IMR-90 (cell line): Measurements from ENCODE around the gene C5. TPM values are rescaled to one million over a fixed set of nuclear protein-coding genes. Genes with fewer than 3 reads are reported as not detected.

Experiments used
- ATAC-seq: fragments of 200-7000 bp; cut with Tn5 transposase; 2 replicates; pipeline ENCODE4 v1.9.1; 2020; ENCODE audit warnings: low read depth, mild to moderate bottlenecking, moderate library complexity
- BruUV-seq: library from RNA; stranded (reverse); fragments of 400-500 nt; replicated peaks from 2 replicates; lab custom pipeline; 2021; lab: Mats Ljungman, UMichigan
- CTCF ChIA-PET: fragments of 300-600 bp; formaldehyde crosslinking; extraction: SDS; loops from one replicate; lab custom pipeline; 2021; ENCODE audit warnings: antibody characterized with exemption; lab: Yijun Ruan, JAX
- POLR2A ChIA-PET: fragments of 300-600 bp; sonication (Branson Sonifier 250); formaldehyde crosslinking; loops from one replicate; lab custom pipeline; 2022; ENCODE audit warnings: antibody characterized with exemption; ENCODE audit not compliant: unreplicated experiment; lab: Charles Lee
- DNase-seq: peaks from one replicate; pipeline ENCODE4 v3.0.0; 2013
- H2AFZ ChIP-seq: replicated peaks from 2 replicates; pipeline ENCODE3; 2013; ENCODE audit warnings: low read length, mild to moderate bottlenecking; ENCODE audit not compliant: poor library complexity
- H2AK5ac ChIP-seq: 2 replicates; pipeline ENCODE4 v1.6.1; 2013; ENCODE audit warnings: low read depth, low read length, inconsistent platforms
- H2AK9ac ChIP-seq: replicated peaks from 2 replicates; pipeline ENCODE3; 2013; ENCODE audit warnings: mild to moderate bottlenecking, low read depth, low read length, moderate library complexity; ENCODE audit not compliant: poor library complexity
- H2BK120ac ChIP-seq: 2 replicates; pipeline ENCODE4 v1.6.1; 2013; ENCODE audit warnings: low read depth, low read length, inconsistent platforms
- H2BK15ac ChIP-seq: 3 replicates; pipeline ENCODE4 v1.6.1; 2013; ENCODE audit warnings: low read depth, low read length, inconsistent platforms
- H2BK20ac ChIP-seq: 2 replicates; pipeline ENCODE4 v1.6.1; 2013; ENCODE audit warnings: low read depth, mild to moderate bottlenecking, inconsistent platforms, low read length, moderate library complexity
- H2BK5ac ChIP-seq: 2 replicates; pipeline ENCODE4 v1.6.1; 2013; ENCODE audit warnings: mild to moderate bottlenecking, low read depth, low read length, inconsistent platforms; ENCODE audit not compliant: poor library complexity, severe bottlenecking
- H3K14ac ChIP-seq: replicated peaks from 2 replicates; pipeline ENCODE4 v1.6.1; 2013; ENCODE audit warnings: low read depth, low read length, inconsistent platforms
- H3K18ac ChIP-seq: 2 replicates; pipeline ENCODE4 v1.6.1; 2013; ENCODE audit warnings: low read depth, low read length, control low read depth
- H3K23ac ChIP-seq: 2 replicates; pipeline ENCODE4 v1.6.1; 2013; ENCODE audit warnings: low read depth, low read length, inconsistent platforms
- H3K27ac ChIP-seq: 2 replicates; pipeline ENCODE4 v1.5.1; 2013; ENCODE audit warnings: mild to moderate bottlenecking, control low read depth, low read length; ENCODE audit not compliant: insufficient read depth
- H3K27me3 ChIP-seq: 2 replicates; pipeline ENCODE4 v1.6.1; 2013; ENCODE audit warnings: low read length; ENCODE audit not compliant: control insufficient read depth, insufficient read depth
- H3K36me3 ChIP-seq: 2 replicates; pipeline ENCODE4 v1.6.1; 2013; ENCODE audit warnings: low read length, mixed read lengths; ENCODE audit not compliant: control insufficient read depth, insufficient read depth
- H3K4ac ChIP-seq: 2 replicates; pipeline ENCODE4 v1.6.1; 2013; ENCODE audit warnings: low read depth, low read length, inconsistent platforms
- H3K4me1 ChIP-seq: 2 replicates; pipeline ENCODE4 v1.6.1; 2013; ENCODE audit warnings: low read length, mixed read lengths; ENCODE audit not compliant: control insufficient read depth, insufficient read depth
- H3K4me2 ChIP-seq: 2 replicates; pipeline ENCODE4 v1.6.1; 2013; ENCODE audit warnings: low read depth, mild to moderate bottlenecking, control low read depth, low read length, moderate library complexity
- H3K4me3 ChIP-seq: 2 replicates; pipeline ENCODE4 v1.5.1; 2013; ENCODE audit warnings: low read depth, mild to moderate bottlenecking, control low read depth, low read length, moderate library complexity; ENCODE audit not compliant: insufficient read depth
- H3K56ac ChIP-seq: 2 replicates; pipeline ENCODE4 v1.6.1; 2013; ENCODE audit warnings: low read length, inconsistent platforms; ENCODE audit not compliant: insufficient read depth; ENCODE audit errors: extremely low read depth
- H3K79me1 ChIP-seq, 2 experiments: 2 replicates each; pipeline ENCODE4 v1.6.1; 2013; ENCODE audit warnings: low read length in 2 of 2, inconsistent platforms in 1 of 2, low read depth in 1 of 2
- H3K9ac ChIP-seq: 2 replicates; pipeline ENCODE4 v1.6.1; 2013; ENCODE audit warnings: low read depth, low read length, control low read depth
- H3K9me1 ChIP-seq: 2 replicates; pipeline ENCODE4 v1.6.1; 2013; ENCODE audit warnings: low read length, inconsistent platforms; ENCODE audit not compliant: insufficient read depth
- H3K9me3 ChIP-seq: 2 replicates; pipeline ENCODE4 v1.6.1; 2013; ENCODE audit warnings: low read length; ENCODE audit not compliant: control insufficient read depth, insufficient read depth
- H4K20me1 ChIP-seq: 2 replicates; pipeline ENCODE4 v1.6.1; 2013; ENCODE audit warnings: low read length, inconsistent platforms; ENCODE audit not compliant: insufficient read depth
- H4K5ac ChIP-seq: 2 replicates; pipeline ENCODE4 v1.6.1; 2013; ENCODE audit warnings: mild to moderate bottlenecking, low read depth, low read length, control low read depth
- H4K8ac ChIP-seq, 2 experiments: 2 replicates each; pipeline ENCODE4 v1.6.1; 2013; ENCODE audit warnings: low read depth in 2 of 2, low read length in 2 of 2, control low read depth in 1 of 2, inconsistent platforms in 1 of 2
- H4K91ac ChIP-seq: 2 replicates; pipeline ENCODE4 v1.6.1; 2013; ENCODE audit warnings: low read depth, low read length, inconsistent platforms; ENCODE audit not compliant: insufficient read depth
- BHLHE40 ChIP-seq: fragments of 150-350 bp; IDR thresholded peaks from 2 replicates; pipeline ENCODE4 v1.6.1; 2016; ENCODE audit warnings: mild to moderate bottlenecking, low read depth, low read length
- ELK1 ChIP-seq: fragments of 150-350 bp; IDR thresholded peaks from 2 replicates; pipeline ENCODE4 v1.6.1; 2016; ENCODE audit warnings: low read depth, mild to moderate bottlenecking, low read length, moderate library complexity, borderline replicate concordance
- RAD21 ChIP-seq: IDR thresholded peaks from 2 replicates; pipeline ENCODE4 v1.6.1; 2012; ENCODE audit warnings: low read length, improper control_type of control experiment
- RFX5 ChIP-seq: IDR thresholded peaks from 2 replicates; pipeline ENCODE4 v1.8.0; 2012; ENCODE audit warnings: low read depth, mild to moderate bottlenecking, low read length, moderate library complexity
- WGBS, 2 experiments: methylation state at CpG; one replicate each; pipeline versions ENCODE4 v1.1.5 to v1.1.7; 2013; ENCODE audit warnings: missing lambda C conversion rate in 2 of 2; ENCODE audit not compliant: insufficient read length in 1 of 2; ENCODE audit errors: extremely low coverage in 2 of 2; 5-methylcytosine and 5-hydroxymethylcytosine counted together
- dilution Hi-C: fragments of 300-500 bp; cut with HindIII; formaldehyde crosslinking; loops from one replicate; pipeline ENCODE4 v1.14.3; 2018; ENCODE audit warnings: low sequenced_read_pairs; ENCODE audit not compliant: unreplicated experiment
- in situ Hi-C: fragments of 300-500 bp; cut with MboI; formaldehyde crosslinking; loops from 3 replicates; pipeline ENCODE4 v1.14.3; 2019; ENCODE audit warnings: low sequenced_read_pairs, inconsistent platforms, mixed read lengths
- intact Hi-C: fragments of 100-400 bp; cut with micrococcal nuclease; formaldehyde crosslinking; loops from 2 replicates; pipeline ENCODE4 v1.10.0; 2022
- polyA plus RNA-seq, 3 experiments: library from polyadenylated mRNA; depleted of rRNA; stranded (reverse); fragments of >200 nt; gene quantifications; 2 replicates each; pipeline ENCODE4 v1.2.3, GENCODE V29; 2012; ENCODE audit warnings: low replicate concordance in 1 of 3
- total RNA-seq: library from RNA; depleted of rRNA; stranded (reverse); fragments of >200 nt; gene quantifications from 2 replicates; pipeline ENCODE4 v1.2.3, GENCODE V29; 2012
- TF ChIP-seq, protein P1 (sequence below): conservative IDR thresholded peaks from 2 replicates; pipeline ENCODE4 v1.5.1; 2012; ENCODE audit warnings: mild to moderate bottlenecking, low read depth, low read length, improper control_type of control experiment

The C5 gene
- total and polyA plus RNA-seq, 2 of the 4 experiments (the other 2 are of a cell fraction) = 1.5 to 2.3 TPM

GRCh38 chr9:121013911-121014310, 36.2 kb downstream of the C5 start:
- Histone ChIP-seq H3K14ac (no peak overlapping the region), H4K8ac (no peak overlapping the region), H3K23ac (no peak overlapping the region), H4K91ac (no peak overlapping the region), H3K27ac (no peak overlapping the region), H2AK5ac (no peak overlapping the region), H3K36me3 (no peaks in the 10 kb centered on the region), H3K56ac (no peak overlapping the region), H3K9me1 (peaks cover 3% of the 10 kb centered on the region; the same call in 1 of the 2 replicates), H2BK15ac (no peak overlapping the region), H3K4ac (no peak overlapping the region), H2AFZ (no peak overlapping the region), H2AK9ac (no peak overlapping the region), H3K27me3 (no peaks in the 10 kb centered on the region), H3K4me1 (0 out of 2 replicates have a peak, but pooled peaks cover 2% of the 10 kb centered on the region), H2BK5ac (no peak overlapping the region), H4K5ac (no peak overlapping the region), H3K79me1 (no peaks in the 10 kb centered on the region), H3K4me2 (no peak overlapping the region), H2BK120ac (no peak overlapping the region), H2BK20ac (no peak overlapping the region), H3K9ac (no peak overlapping the region), H3K18ac (no peak overlapping the region), H4K20me1 (no peaks in the 10 kb centered on the region), H3K9me3 (no peaks in the 10 kb centered on the region), H3K4me3 (no peak overlapping the region)
- dilution Hi-C loops (no loop called here), intact Hi-C loops (no loop called here), in situ Hi-C loops (no loop called here)
- ChIA-PET CTCF (interaction anchor here (1.0 kb wide), 1 partner anchor 32 kb away, joined by 3 read pairs; no protein-coding TSS in a partner anchor), POLR2A (no interaction called here)
- no peak for ATAC-seq
- TF ChIP-seq RAD21 (no peak), BHLHE40 (no peak), RFX5 (no peak), ELK1 (no peak)
- TF ChIP-seq, protein P1, sequence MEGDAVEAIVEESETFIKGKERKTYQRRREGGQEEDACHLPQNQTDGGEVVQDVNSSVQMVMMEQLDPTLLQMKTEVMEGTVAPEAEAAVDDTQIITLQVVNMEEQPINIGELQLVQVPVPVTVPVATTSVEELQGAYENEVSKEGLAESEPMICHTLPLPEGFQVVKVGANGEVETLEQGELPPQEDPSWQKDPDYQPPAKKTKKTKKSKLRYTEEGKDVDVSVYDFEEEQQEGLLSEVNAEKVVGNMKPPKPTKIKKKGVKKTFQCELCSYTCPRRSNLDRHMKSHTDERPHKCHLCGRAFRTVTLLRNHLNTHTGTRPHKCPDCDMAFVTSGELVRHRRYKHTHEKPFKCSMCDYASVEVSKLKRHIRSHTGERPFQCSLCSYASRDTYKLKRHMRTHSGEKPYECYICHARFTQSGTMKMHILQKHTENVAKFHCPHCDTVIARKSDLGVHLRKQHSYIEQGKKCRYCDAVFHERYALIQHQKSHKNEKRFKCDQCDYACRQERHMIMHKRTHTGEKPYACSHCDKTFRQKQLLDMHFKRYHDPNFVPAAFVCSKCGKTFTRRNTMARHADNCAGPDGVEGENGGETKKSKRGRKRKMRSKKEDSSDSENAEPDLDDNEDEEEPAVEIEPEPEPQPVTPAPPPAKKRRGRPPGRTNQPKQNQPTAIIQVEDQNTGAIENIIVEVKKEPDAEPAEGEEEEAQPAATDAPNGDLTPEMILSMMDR = no peak
- peak; percentile 29 for DNase-seq
- no TSS peak for BruUV-seq
- WGBS, 2 experiments = no CpG with 5 or more reads among the region's 8 CpGs
